GM12878 (cell line): Measurements from ENCODE around the gene RPL22. TPM values are rescaled to one million over a fixed set of nuclear protein-coding genes. Genes with fewer than 3 reads are reported as not detected.

Experiments used
- ATAC-seq: fragments of 200-7000 bp; cut with Tn5 transposase; 3 replicates; pipeline ENCODE4 v1.9.1; 2020; ENCODE audit warnings: mild to moderate bottlenecking, moderate library complexity
- BruUV-seq: library from RNA; stranded (reverse); fragments of 400-500 nt; replicated peaks from 2 replicates; lab custom pipeline; 2021; lab: Mats Ljungman, UMichigan
- CTCF ChIA-PET: fragments of 300-600 bp; sonication (Branson Sonifier 250); formaldehyde crosslinking; extraction: SDS; loops from one replicate; lab custom pipeline; 2021; ENCODE audit warnings: inconsistent platforms; lab: Yijun Ruan, JAX
- POLR2A ChIA-PET: fragments of 350-600 bp; formaldehyde crosslinking; extraction: SDS; loops from one replicate; lab custom pipeline; 2021; ENCODE audit warnings: inconsistent platforms; lab: Charles Lee
- RAD21 ChIA-PET: fragments of 300-600 bp; sonication (Branson Sonifier 250); formaldehyde crosslinking; loops from one replicate; lab custom pipeline; 2023; ENCODE audit warnings: antibody characterized with exemption; ENCODE audit not compliant: unreplicated experiment; lab: Charles Lee
- SMC1A ChIA-PET: fragments of 300-600 bp; sonication (Branson Sonifier 250); formaldehyde crosslinking; loops from one replicate; lab custom pipeline; 2023; ENCODE audit not compliant: unreplicated experiment, uncharacterized antibody; lab: Charles Lee
- DNase-seq: peaks from one replicate; pipeline ENCODE4 v3.0.0-alpha.2; 2011; ENCODE audit warnings: low read depth, low spot score
- FAIRE-seq: peaks from 3 replicates; lab custom pipeline; 2011; peaks lifted over from hg19 to GRCh38; lab: Jason Lieb, UNC
- H2AFZ ChIP-seq: 2 replicates; pipeline ENCODE4 v1.6.0; 2011; ENCODE audit warnings: low read depth, low read length, control low read depth; ENCODE audit not compliant: control insufficient read depth
- H3K27ac ChIP-seq: 2 replicates; pipeline ENCODE4 v1.5.1; 2011; ENCODE audit warnings: control low read depth; ENCODE audit not compliant: control insufficient read depth, insufficient read depth
- H3K27me3 ChIP-seq, 2 experiments: replicated peaks in 1 of 2; 2 replicates each; pipeline versions ENCODE4 v1.6.0 to v1.6.1; 2011; ENCODE audit warnings: low read length in 1 of 2; ENCODE audit not compliant: control insufficient read depth in 2 of 2, insufficient read depth in 2 of 2
- H3K36me3 ChIP-seq, 2 experiments: 2 replicates each; pipeline ENCODE4 v1.5.1; 2011; ENCODE audit warnings: low read length in 1 of 2; ENCODE audit not compliant: control insufficient read depth in 2 of 2, insufficient read depth in 2 of 2
- H3K4me1 ChIP-seq: 2 replicates; pipeline ENCODE4 v1.6.1; 2011; ENCODE audit warnings: mild to moderate bottlenecking, low read length, moderate library complexity, mixed read lengths; ENCODE audit not compliant: control insufficient read depth, insufficient read depth
- H3K4me2 ChIP-seq: 2 replicates; pipeline ENCODE4 v1.6.0; 2011; ENCODE audit warnings: control low read depth; ENCODE audit not compliant: control insufficient read depth, insufficient read depth
- H3K4me3 ChIP-seq: fragments of 200-600 bp; sonication (generic); 2 replicates; pipeline ENCODE4 v1.5.1; 2016
- H3K79me2 ChIP-seq: 2 replicates; pipeline ENCODE4 v1.6.0; 2011; ENCODE audit warnings: low read length; ENCODE audit not compliant: control insufficient read depth, insufficient read depth
- H3K9ac ChIP-seq: 2 replicates; pipeline ENCODE4 v1.8.0; 2011; ENCODE audit warnings: low read length, control low read depth, mixed read lengths; ENCODE audit not compliant: control insufficient read depth, insufficient read depth
- H3K9me3 ChIP-seq: replicated peaks from 3 replicates; pipeline ENCODE4 v1.5.1; 2011; ENCODE audit warnings: mild to moderate bottlenecking, low read length; ENCODE audit not compliant: control insufficient read depth, insufficient read depth
- H4K20me1 ChIP-seq: 2 replicates; pipeline ENCODE4 v1.6.0; 2011; ENCODE audit not compliant: control insufficient read depth, insufficient read depth
- CEBPB ChIP-seq, 2 experiments: fragments of 150-350 bp in 1 of 2; IDR thresholded peaks; 2 replicates each; pipeline ENCODE4 v1.6.1; 2012 to 2014; ENCODE audit warnings: low read depth in 2 of 2, low read length in 2 of 2, borderline replicate concordance in 1 of 2, inconsistent platforms in 1 of 2
- FOS ChIP-seq: IDR thresholded peaks from 3 replicates; pipeline ENCODE4 v1.6.1; 2011; ENCODE audit warnings: borderline replicate concordance; ENCODE audit not compliant: insufficient read length; ENCODE audit errors: extremely low read depth
- GATAD2B ChIP-seq: fragments of 450-650 bp; conservative IDR thresholded peaks from 2 replicates; pipeline ENCODE4 v1.6.1; 2017; ENCODE audit warnings: low read depth, mild to moderate bottlenecking, moderate library complexity
- MTA3 ChIP-seq: IDR thresholded peaks from 2 replicates; pipeline ENCODE4 v1.6.1; 2012; ENCODE audit warnings: low read length, inconsistent platforms, borderline replicate concordance
- SPI1 ChIP-seq: IDR thresholded peaks from 2 replicates; pipeline ENCODE4 v1.6.1; 2011; ENCODE audit warnings: low read depth, mild to moderate bottlenecking, low read length, moderate library complexity, borderline replicate concordance; ENCODE audit not compliant: insufficient read depth
- USF2 ChIP-seq: IDR thresholded peaks from 2 replicates; pipeline ENCODE4 v1.6.1; 2011; ENCODE audit warnings: low read depth, low read length, improper control_type of control experiment, borderline replicate concordance
- ZNF207 ChIP-seq: fragments of 450-650 bp; IDR thresholded peaks from 2 replicates; pipeline ENCODE4 v1.6.1; 2014; ENCODE audit warnings: antibody characterized with exemption, mild to moderate bottlenecking, borderline replicate concordance
- ZNF687 ChIP-seq: fragments of 450-650 bp; IDR thresholded peaks from 2 replicates; pipeline ENCODE4 v1.6.1; 2017; ENCODE audit warnings: mild to moderate bottlenecking, moderate library complexity
- WGBS: methylation state at CpG from one replicate; pipeline ENCODE4 v1.1.6; 2016; ENCODE audit warnings: low lambda C conversion rate; ENCODE audit not compliant: insufficient replicate concordance, insufficient coverage; ENCODE audit errors: missing lambda C conversion rate; 5-methylcytosine and 5-hydroxymethylcytosine counted together
- in situ Hi-C: fragments of 300-500 bp; cut with MboI; formaldehyde crosslinking; loops from 9 replicates; pipeline ENCODE4 v1.14.3; 2018; ENCODE audit warnings: mixed read lengths
- intact Hi-C: fragments of 100-400 bp; cut with micrococcal nuclease; formaldehyde crosslinking; loops from one replicate; pipeline ENCODE4 v1.14.2; 2022; ENCODE audit not compliant: unreplicated experiment
- polyA plus RNA-seq, 11 experiments: library from polyadenylated mRNA; depleted of rRNA in 4 of 11; unstranded in 6 of 11; stranded (reverse) in 5 of 11; fragments of >200 nt; fragmentation: Nextera tagmentation in 4 of 11; fragmentation: Illumina TruSeq in 1 of 11; extraction: Ambion mirVana in 4 of 11; extraction: Trizol in 1 of 11; gene quantifications; 1 replicate in 1 of 11; 2 replicates in 10 of 11; pipeline versions ENCODE4 v1.2.1 to v1.2.3, GENCODE V29; 2011 to 2016; ENCODE audit warnings: inconsistent platforms in 2 of 11, missing spikeins in 2 of 11, low read depth in 1 of 11
- total RNA-seq, 4 experiments: library from RNA; depleted of rRNA in 3 of 4; stranded (reverse); fragments of >200 nt in 3 of 4; fragmentation: Illumina TruSeq in 1 of 4; extraction: Trizol in 1 of 4; gene quantifications; 2 replicates each; pipeline versions ENCODE4 v1.2.1 to v1.2.3, GENCODE V29; 2013 to 2021

Gene RPL22
- total and polyA plus RNA-seq, 10 of the 15 experiments (the other 5 are each of a cell fraction or from before 2014, with no cell fraction given) = 191 to 560 (median 430) TPM

- intact Hi-C loops = no loop called here
- RAD21 ChIA-PET = interaction anchor here (0.9 kb wide), 1 partner anchor 191 kb away, joined by 5 read pairs; the partner anchor contains the start of gene ACOT7
- no peaks in the 10 kb centered on the region for H4K20me1 ChIP-seq
- BruUV-seq = no TSS peak
- H3K79me2 ChIP-seq = peaks cover 35% of the 10 kb centered on the region
- ATAC-seq (no peak), FAIRE-seq (no peak), DNase-seq (no peak)
- H3K9ac ChIP-seq = no peak overlapping the region
- peaks cover 11% of the 10 kb centered on the region for H3K4me1 ChIP-seq
- POLR2A ChIA-PET = interaction anchor here (0.6 kb wide), 2 partner anchors 89 to 115 kb away, joined by 3 read pairs; no protein-coding TSS in a partner anchor
- H3K27ac ChIP-seq = no peak overlapping the region
- no peaks in the 10 kb centered on the region for H3K9me3 ChIP-seq
- CTCF ChIA-PET = no interaction called here
- no peak overlapping the region for H3K4me3 ChIP-seq
- H2AFZ ChIP-seq = no peak overlapping the region
- 64% methylated on average over 7 of the region's 7 CpGs for WGBS
- in situ Hi-C loops = no loop called here
- TF ChIP-seq FOS (no peak), USF2 (no peak), ZNF207 (no peak), MTA3 (no peak), ZNF687 (no peak), SPI1 (no peak), GATAD2B (no peak), CEBPB (IDR thresholded peaks at IDR 0.05; ENCODE audit: borderline replicate concordance in 1 of 2, low read depth in 2 of 2, low read length in 2 of 2) (no peak)
- peaks cover 0 to under 1% of the 10 kb centered on the region in 2 experiments; a peak in 1 of 4 replicates for H3K36me3 ChIP-seq
- SMC1A ChIA-PET = no interaction called here
- no peaks in the 10 kb centered on the region for H3K27me3 ChIP-seq
- no peak overlapping the region for H3K4me2 ChIP-seq
Observed at GRCh38 chr1:6202256-6202655, 2.9 kb upstream of the RPL22 start.
